Caco-2 (cell line): ENCODE measurements around the gene TAMALIN. TPM values are rescaled to one million over a fixed set of nuclear protein-coding genes. Genes with fewer than 3 reads are reported as not detected.
A peak's percentile ranks its signal among the peaks of the same experiment; 100 is the strongest.

ENCODE experiments used
- BruUV-seq: library from RNA; stranded (reverse); fragments of 400-500 nt; replicated peaks from 2 replicates; lab custom pipeline; 2021; lab: Mats Ljungman, UMichigan
- CTCF ChIA-PET: fragments of 300-600 bp; sonication (Branson Sonifier 250); formaldehyde crosslinking; loops from one replicate; lab custom pipeline; 2022; ENCODE audit warnings: antibody characterized with exemption; lab: Charles Lee
- POLR2A ChIA-PET: fragments of 300-600 bp; sonication (Branson Sonifier 250); formaldehyde crosslinking; loops from one replicate; lab custom pipeline; 2022; ENCODE audit warnings: antibody characterized with exemption; lab: Charles Lee
- DNase-seq, 2 experiments: peaks; one replicate each; pipeline versions ENCODE4 v3.0.0 to v3.0.0-alpha.2; 2020 to 2022
- H3K27me3 ChIP-seq: replicated peaks from 2 replicates; pipeline ENCODE4 v1.6.0; 2011; ENCODE audit warnings: low read length; ENCODE audit not compliant: control insufficient read depth, insufficient read depth
- H3K36me3 ChIP-seq: 2 replicates; pipeline ENCODE4 v1.5.1; 2011; ENCODE audit warnings: low read length; ENCODE audit not compliant: control insufficient read depth, insufficient read depth
- H3K4me1 ChIP-seq: fragments of 250-450 bp; sonication (Bioruptor Pico); 2 replicates; pipeline ENCODE4 v1.5.1; 2020; ENCODE audit warnings: mild to moderate bottlenecking
- H3K4me3 ChIP-seq: 2 replicates; pipeline ENCODE4 v1.5.1; 2011; ENCODE audit warnings: low read depth, mild to moderate bottlenecking, control low read depth, low read length
- H3K9me3 ChIP-seq: fragments of 250-450 bp; sonication (Bioruptor Pico); 2 replicates; pipeline ENCODE4 v1.5.1; 2020; ENCODE audit warnings: mild to moderate bottlenecking, moderate library complexity
- H3K27ac Mint-ChIP-seq: one replicate; pipeline ENCODE4 v1.8.0; 2022; ENCODE audit warnings: mixed read lengths; ENCODE audit not compliant: unreplicated experiment
- H3K27me3 Mint-ChIP-seq: one replicate; pipeline ENCODE4 v1.8.0; 2022; ENCODE audit warnings: mixed read lengths; ENCODE audit not compliant: insufficient read depth, unreplicated experiment
- H3K36me3 Mint-ChIP-seq: one replicate; pipeline ENCODE4 v1.8.0; 2022; ENCODE audit warnings: mild to moderate bottlenecking, mixed read lengths; ENCODE audit not compliant: insufficient read depth, unreplicated experiment
- H3K4me1 Mint-ChIP-seq: one replicate; pipeline ENCODE4 v1.8.0; 2022; ENCODE audit warnings: low read depth, mixed read lengths; ENCODE audit not compliant: unreplicated experiment
- H3K4me3 Mint-ChIP-seq: one replicate; pipeline ENCODE4 v1.8.0; 2022; ENCODE audit warnings: mild to moderate bottlenecking, moderate library complexity, mixed read lengths; ENCODE audit not compliant: unreplicated experiment
- H3K9me3 Mint-ChIP-seq: one replicate; pipeline ENCODE4 v1.8.0; 2022; ENCODE audit warnings: mixed read lengths; ENCODE audit not compliant: unreplicated experiment
- CTCF ChIP-seq, 2 experiments: fragments of 200-600 bp in 1 of 2; IDR thresholded peaks; 1 replicate in 1 of 2; 2 replicates in 1 of 2; pipeline versions ENCODE4 v1.5.1 to v1.8.0; 2011 to 2022; ENCODE audit warnings: antibody characterized with exemption in 1 of 2, control low read depth in 1 of 2, inconsistent platforms in 1 of 2, low read depth in 1 of 2, low read length in 1 of 2, mild to moderate bottlenecking in 1 of 2, moderate library complexity in 1 of 2; ENCODE audit not compliant: insufficient read depth in 1 of 2, severe bottlenecking in 1 of 2, unreplicated experiment in 1 of 2
- intact Hi-C: fragments of 100-400 bp; cut with micrococcal nuclease; formaldehyde crosslinking; loops from one replicate; pipeline ENCODE4 v1.10.0; 2022; ENCODE audit not compliant: unreplicated experiment
- total RNA-seq: library from RNA; stranded (reverse); gene quantifications from 2 replicates; pipeline ENCODE4 v1.2.3, GENCODE V29; 2022

The TAMALIN gene
- total RNA-seq, 1 experiment from 2014 or later = 4.1 TPM

GRCh38 chr12:52003591-52003990 lies 3.2 kb upstream of the TAMALIN start:
- Histone ChIP-seq H3K9me3 (no peaks in the 10 kb centered on the region), H3K27me3 (no peaks in the 10 kb centered on the region), H3K4me3 (no peak overlapping the region), H3K36me3 (no peaks in the 10 kb centered on the region; the same call in 1 of the 2 replicates), H3K4me1 (no peaks in the 10 kb centered on the region)
- Mint-ChIP-seq H3K4me1 (no peaks in the 10 kb centered on the region), H3K4me3 (no peak overlapping the region), H3K27ac (peak overlapping the region; percentile 6), H3K9me3 (no peaks in the 10 kb centered on the region), H3K27me3 (no peaks in the 10 kb centered on the region), H3K36me3 (peaks cover 54% of the 10 kb centered on the region)
- no TSS peak for BruUV-seq
- CTCF ChIA-PET = interaction anchor here (0.9 to 3.1 kb wide), 14 partner anchors 10 to 113 kb away, joined by 3 to 69 read pairs (median 6); partner anchors contain the start of gene ATG101
- no peak for DNase-seq
- POLR2A ChIA-PET = interaction anchor here (0.5 kb wide), 1 partner anchor 17 kb away, joined by 3 read pairs; no protein-coding TSS in a partner anchor
- intact Hi-C loops = no loop called here
- TF ChIP-seq CTCF (IDR thresholded peaks at IDR 0.05; ENCODE audit: insufficient read depth in 1 of 2, low read depth in 1 of 2, low read length in 1 of 2, severe bottlenecking in 1 of 2, unreplicated experiment in 1 of 2) = no peak

GRCh38 chr12:52004042-52004648 lies 2.6 kb upstream of the TAMALIN start:
- Histone ChIP-seq H3K27me3 (no peaks in the 10 kb centered on the region), H3K4me3 (no peak overlapping the region), H3K4me1 (no peaks in the 10 kb centered on the region), H3K9me3 (no peaks in the 10 kb centered on the region), H3K36me3 (no peaks in the 10 kb centered on the region)
- intact Hi-C loops = loop anchor here (1.0 kb wide), 1 partner anchor 16 kb away; no protein-coding TSS in a partner anchor
- H3K36me3 Mint-ChIP-seq = peaks cover 49% of the 10 kb centered on the region
- no peaks in the 10 kb centered on the region for H3K4me1 Mint-ChIP-seq
- BruUV-seq = TSS peak; percentile 6
- peak; percentile 70 to 78 for DNase-seq
- no peak overlapping the region for H3K27ac Mint-ChIP-seq
- no peak overlapping the region for H3K4me3 Mint-ChIP-seq
- ChIA-PET CTCF (interaction anchor here (0.6 to 3.1 kb wide), 16 partner anchors 11 to 143 kb away, joined by 3 to 69 read pairs (median 7); partner anchors contain the start of genes ATG101 and NR4A1), POLR2A (interaction anchor here (0.5 to 0.6 kb wide), 2 partner anchors 16 to 47 kb away, joined by 3 to 4 read pairs; partner anchors contain the start of gene NR4A1)
- H3K9me3 Mint-ChIP-seq = no peaks in the 10 kb centered on the region
- TF ChIP-seq CTCF (IDR thresholded peaks at IDR 0.05; ENCODE audit: insufficient read depth in 1 of 2, low read depth in 1 of 2, low read length in 1 of 2, severe bottlenecking in 1 of 2, unreplicated experiment in 1 of 2) = peak; percentile 86 to 87
- no peaks in the 10 kb centered on the region for H3K27me3 Mint-ChIP-seq

GRCh38 chr12:52005218-52005902 lies 1.4 kb upstream of the TAMALIN start:
- no TSS peak for BruUV-seq
- Mint-ChIP-seq H3K4me3 (no peak overlapping the region), H3K36me3 (peaks cover 46% of the 10 kb centered on the region), H3K4me1 (no peaks in the 10 kb centered on the region), H3K27me3 (no peaks in the 10 kb centered on the region), H3K27ac (no peak overlapping the region), H3K9me3 (no peaks in the 10 kb centered on the region)
- Histone ChIP-seq H3K27me3 (no peaks in the 10 kb centered on the region), H3K36me3 (no peaks in the 10 kb centered on the region), H3K4me3 (no peak overlapping the region), H3K4me1 (no peaks in the 10 kb centered on the region), H3K9me3 (no peaks in the 10 kb centered on the region)
- no peak for DNase-seq
- no peak for TF ChIP-seq CTCF (IDR thresholded peaks at IDR 0.05; ENCODE audit: insufficient read depth in 1 of 2, low read depth in 1 of 2, low read length in 1 of 2, severe bottlenecking in 1 of 2, unreplicated experiment in 1 of 2)
- ChIA-PET POLR2A (no interaction called here), CTCF (interaction anchor here (1.0 to 3.1 kb wide), 3 partner anchors 15 to 77 kb away, joined by 5 to 69 read pairs (median 7); no protein-coding TSS in a partner anchor)
- intact Hi-C loops = no loop called here
